ENCODE measurements around the gene GINM1. TPM values are rescaled to one million over a fixed set of nuclear protein-coding genes. Genes with fewer than 3 reads are reported as not detected.
A peak's percentile ranks its signal among the peaks of the same experiment; 100 is the strongest.

Gene GINM1, protein sequence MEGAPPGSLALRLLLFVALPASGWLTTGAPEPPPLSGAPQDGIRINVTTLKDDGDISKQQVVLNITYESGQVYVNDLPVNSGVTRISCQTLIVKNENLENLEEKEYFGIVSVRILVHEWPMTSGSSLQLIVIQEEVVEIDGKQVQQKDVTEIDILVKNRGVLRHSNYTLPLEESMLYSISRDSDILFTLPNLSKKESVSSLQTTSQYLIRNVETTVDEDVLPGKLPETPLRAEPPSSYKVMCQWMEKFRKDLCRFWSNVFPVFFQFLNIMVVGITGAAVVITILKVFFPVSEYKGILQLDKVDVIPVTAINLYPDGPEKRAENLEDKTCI
- total RNA-seq: 10 to 100 TPM; 15.9 to 17.3 TPM

DNA sequence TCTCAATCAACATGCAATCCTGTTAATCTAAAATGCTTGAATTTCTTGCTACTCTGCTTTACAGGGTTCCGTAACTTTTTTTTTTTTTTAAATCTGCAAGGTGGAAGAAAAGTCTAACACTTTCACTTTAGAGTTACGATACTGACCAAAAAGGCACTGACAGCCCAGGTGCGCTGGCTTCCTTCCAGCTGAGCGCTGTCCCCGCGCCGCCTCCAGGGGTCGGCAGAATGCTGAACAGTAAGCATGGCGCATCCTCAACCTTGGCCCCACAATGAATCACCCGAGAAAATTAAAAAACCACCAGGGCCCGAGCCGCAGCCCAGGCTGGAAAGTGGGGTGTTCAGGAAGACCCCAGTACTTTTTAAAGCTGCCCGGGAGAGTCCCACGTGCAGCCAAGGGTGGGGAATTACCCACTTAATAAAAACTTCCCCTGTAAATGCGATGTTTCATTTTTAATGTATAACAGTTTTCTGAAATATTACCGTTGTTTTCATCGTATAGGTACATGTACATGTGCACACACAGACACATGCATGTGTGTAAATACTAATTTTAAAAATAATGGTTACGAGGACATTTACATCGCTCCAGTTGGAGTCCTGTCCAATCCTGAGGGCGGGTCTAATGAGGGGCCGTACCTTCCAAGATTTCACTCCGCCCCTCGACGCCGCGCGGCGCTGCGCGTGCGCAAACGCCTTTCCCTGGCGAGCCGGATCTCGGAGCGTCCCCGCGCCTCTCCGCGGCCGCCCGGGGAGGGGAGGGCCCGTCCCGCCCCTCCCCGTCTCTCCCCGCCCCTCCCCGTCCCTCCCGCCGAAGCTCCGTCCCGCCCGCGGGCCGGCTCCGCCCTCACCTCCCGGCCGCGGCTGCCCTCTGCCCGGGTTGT is at the start of gene GINM1:
Gene GINM1 (plus strand): TSS at position 849 of the 883 bp plus-strand sequence. CDS start 40 bp downstream, outside the sequence.
- DNase-seq (peak; percentile 97), ATAC-seq (peak; percentile 90)
- ChIA-PET POLR2A (interaction anchor here (0.7 kb wide), 1 partner anchor 512 kb away, joined by 3 read pairs; no protein-coding TSS in a partner anchor), CTCF (interaction anchor here (0.7 to 6.4 kb wide), 6 partner anchors 14 to 410 kb away, joined by 3 to 58 read pairs (median 3); partner anchors contain the start of gene PPIL4)
- Mint-ChIP-seq H3K27ac (peak within 1 kb of the TSS; percentile 89), H3K4me3 (peak within 1 kb of the TSS; percentile 91), H3K9me3 (ENCODE audit: low read depth) (no peaks in the 10 kb centered on the region), H3K27me3 (no peaks in the 10 kb centered on the region), H3K4me1 (peaks cover 20% of the 10 kb centered on the region), H3K36me3 (ENCODE audit: low read depth) (no peaks in the 10 kb centered on the region)
- intact Hi-C loops (cut with DNase I, micrococcal nuclease): loop anchor here (1.0 to 5.0 kb wide), 14 partner anchors 19 to 1887 kb away; partner anchors contain the start of genes KATNA1 (in 2 of the 2), LATS1 (in 2 of the 2), PPIL4 (in 2 of the 2) and LRP11 (in 1 of the 2)

DNA sequence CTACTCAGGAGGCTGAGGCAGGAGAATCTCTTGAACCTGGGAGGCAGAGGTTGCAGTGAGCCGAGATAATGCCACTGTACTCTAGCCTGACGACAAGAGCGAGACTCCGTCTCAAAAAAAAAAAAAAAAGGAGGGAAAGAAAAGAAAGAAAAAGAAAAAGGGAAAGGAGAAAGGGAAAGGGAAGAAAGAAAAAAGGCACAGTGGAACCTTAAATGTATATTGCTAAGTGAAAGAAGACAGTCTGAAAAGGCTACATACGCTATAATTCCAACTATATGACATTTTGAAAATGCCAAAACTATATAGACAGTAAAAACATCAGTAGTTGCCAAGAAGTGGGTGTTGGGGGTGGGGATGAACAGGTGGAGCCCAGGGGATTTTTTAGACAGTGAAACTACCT is 36.5 kb upstream of the GINM1 start:
- Mint-ChIP-seq H3K27me3 (no peaks in the 10 kb centered on the region), H3K36me3 (ENCODE audit: low read depth) (peaks cover 34% of the 10 kb centered on the region), H3K9me3 (ENCODE audit: low read depth) (no peaks in the 10 kb centered on the region), H3K4me3 (no peak overlapping the region), H3K27ac (no peak overlapping the region), H3K4me1 (peaks cover 19% of the 10 kb centered on the region)
- DNase-seq (no peak), ATAC-seq (no peak)
- POLR2A ChIA-PET: no interaction called here
- CTCF ChIA-PET: interaction anchor here (5.1 kb wide), 1 partner anchor 13 kb away, joined by 40 read pairs; no protein-coding TSS in a partner anchor
- intact Hi-C loops (cut with DNase I, micrococcal nuclease): loop anchor here in 1 of 2 experiments (10.0 kb wide), 1 partner anchor 365 kb away; no protein-coding TSS in a partner anchor

DNA sequence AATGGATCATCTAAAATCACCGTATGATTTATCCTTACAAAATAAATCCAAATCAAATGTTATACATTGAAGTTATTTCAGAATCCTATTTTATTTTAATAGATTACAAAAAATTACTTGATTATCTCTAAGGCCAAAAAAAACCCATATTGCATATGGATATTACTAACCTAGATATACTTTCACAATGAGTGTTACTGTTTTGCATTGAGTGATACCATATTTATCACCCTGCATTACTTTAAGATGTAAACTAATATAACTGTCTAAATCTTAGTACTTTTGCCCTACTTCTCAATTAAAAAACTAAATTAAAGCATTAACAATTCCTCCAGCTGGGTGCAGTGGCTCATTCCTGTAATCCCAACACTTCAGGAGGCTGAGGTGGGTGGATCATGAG is 31.4 kb upstream of the GINM1 start:
- ATAC-seq: no peak
- POLR2A ChIA-PET: no interaction called here
- H3K27ac Mint-ChIP-seq: no peak overlapping the region

DNA sequence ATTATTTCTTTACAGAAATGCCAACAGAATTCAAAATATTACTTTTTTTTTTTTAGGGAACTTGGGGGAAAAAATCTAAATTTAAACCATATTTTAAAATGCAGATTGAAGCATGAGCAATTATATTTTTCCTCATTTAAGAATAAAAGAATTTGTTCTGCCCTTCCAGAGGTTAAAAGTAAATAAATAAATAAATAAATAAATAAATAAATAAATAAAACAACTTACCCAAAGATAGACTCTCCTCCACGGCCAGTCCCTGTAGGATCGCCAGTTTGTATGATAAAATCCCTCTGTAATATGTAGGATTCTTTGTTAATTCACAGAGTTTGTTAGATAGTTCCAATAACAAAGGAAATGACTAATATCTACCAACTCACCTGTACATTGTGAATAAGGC is 25.0 kb upstream of the GINM1 start:
- DNase-seq: no peak
- Mint-ChIP-seq H3K27ac (no peak overlapping the region), H3K27me3 (no peaks in the 10 kb centered on the region), H3K4me1 (peaks cover 37% of the 10 kb centered on the region), H3K9me3 (ENCODE audit: low read depth) (no peaks in the 10 kb centered on the region), H3K36me3 (ENCODE audit: low read depth) (peaks cover 34% of the 10 kb centered on the region), H3K4me3 (no peak overlapping the region)
- no peak for ATAC-seq
- intact Hi-C loops (cut with DNase I, micrococcal nuclease): no loop called here
- ChIA-PET CTCF (no interaction called here), POLR2A (no interaction called here)

More for the DNA sequence above, 31.4 kb upstream of the GINM1 start:
- peaks cover 49% of the 10 kb centered on the region for H3K36me3 Mint-ChIP-seq (ENCODE audit: low read depth)
- CTCF ChIA-PET: interaction anchor here (0.8 kb wide), 1 partner anchor 32 kb away, joined by 5 read pairs; no protein-coding TSS in a partner anchor
- H3K9me3 Mint-ChIP-seq (ENCODE audit: low read depth): no peaks in the 10 kb centered on the region
- no peak for DNase-seq
- intact Hi-C loops (cut with DNase I, micrococcal nuclease): no loop called here
- peaks cover 16% of the 10 kb centered on the region for H3K4me1 Mint-ChIP-seq
- H3K4me3 Mint-ChIP-seq: no peak overlapping the region
- H3K27me3 Mint-ChIP-seq: no peaks in the 10 kb centered on the region

DNA sequence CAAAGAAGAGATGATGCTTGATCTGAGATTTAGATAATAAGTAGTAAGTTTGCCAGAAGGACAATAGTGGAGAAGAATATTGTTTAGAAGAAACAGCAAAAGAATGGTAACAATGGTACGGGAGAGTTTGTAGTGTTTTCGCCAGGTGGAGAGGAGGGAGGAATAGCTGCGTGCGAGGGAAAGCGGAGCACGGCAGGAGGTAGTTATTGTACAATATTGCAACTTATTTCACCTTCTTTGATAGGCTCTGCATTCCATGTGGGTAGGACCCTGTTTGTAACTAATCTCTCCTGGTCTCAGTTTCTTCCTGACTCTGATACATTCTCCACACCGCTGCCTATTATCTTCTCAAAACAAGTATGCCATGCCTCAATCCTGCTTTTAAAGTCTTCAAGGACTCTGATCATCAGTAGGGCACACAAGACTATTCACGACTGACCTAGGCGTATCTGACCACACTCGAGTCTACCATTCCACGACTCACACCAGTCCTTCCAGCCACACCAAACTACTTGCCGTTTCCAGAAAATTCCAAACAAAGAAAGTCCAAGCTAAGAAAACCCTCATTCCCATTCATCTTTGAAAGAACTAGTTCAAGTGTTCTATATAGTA is 21.4 kb upstream of the GINM1 start:
- intact Hi-C loops (cut with DNase I, micrococcal nuclease): loop anchor here (5.0 kb wide), 5 partner anchors 103 to 1848 kb away; partner anchors contain the start of genes KATNA1 (in 1 of the 2) and ZBTB2 (in 1 of the 2)
- Mint-ChIP-seq H3K27ac (peak overlapping the region; percentile 98), H3K36me3 (ENCODE audit: low read depth) (peaks cover 10% of the 10 kb centered on the region), H3K27me3 (no peaks in the 10 kb centered on the region), H3K4me1 (peaks cover 44% of the 10 kb centered on the region), H3K9me3 (ENCODE audit: low read depth) (no peaks in the 10 kb centered on the region), H3K4me3 (peak overlapping the region; percentile 97)
- no peak for DNase-seq
- POLR2A ChIA-PET: interaction anchor here (1.2 to 1.4 kb wide), 2 partner anchors 99 to 173 kb away, joined by 3 to 5 read pairs; partner anchors contain the start of gene LATS1
- CTCF ChIA-PET: interaction anchor here (0.5 to 5.7 kb wide), 10 partner anchors 16 to 537 kb away, joined by 3 to 58 read pairs (median 4); partner anchors contain the start of genes GINM1 and ZC3H12D
- peak; percentile 0 for ATAC-seq

DNA sequence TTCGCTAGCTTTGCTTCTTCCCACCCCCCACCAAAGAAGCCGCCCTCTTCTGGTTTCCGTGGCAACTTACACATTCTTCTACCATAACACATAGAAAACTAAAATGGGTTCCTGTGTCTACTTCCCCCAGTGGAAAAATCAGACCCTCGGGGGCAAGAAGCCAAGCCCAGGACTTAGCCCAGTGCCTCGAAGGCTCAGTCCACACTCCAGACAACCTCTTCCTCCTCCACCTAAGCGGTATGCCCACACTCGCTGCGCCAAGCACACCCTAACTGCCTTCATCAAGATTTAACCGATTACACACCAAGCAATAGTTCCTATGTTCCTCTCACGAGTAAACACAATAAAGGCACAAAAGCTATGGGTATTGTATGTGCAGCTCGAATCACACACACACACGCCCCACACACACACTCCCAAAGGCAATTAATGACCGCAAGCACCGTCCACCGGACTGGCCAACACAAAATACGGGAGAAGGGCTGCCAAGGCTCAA is 20.9 kb upstream of the GINM1 start:
- Mint-ChIP-seq H3K9me3 (ENCODE audit: low read depth) (no peaks in the 10 kb centered on the region), H3K27ac (peak overlapping the region; percentile 98), H3K36me3 (ENCODE audit: low read depth) (peaks cover 10% of the 10 kb centered on the region), H3K4me1 (peaks cover 44% of the 10 kb centered on the region), H3K4me3 (peak overlapping the region; percentile 97), H3K27me3 (no peaks in the 10 kb centered on the region)
- ChIA-PET CTCF (interaction anchor here (0.6 to 5.7 kb wide), 14 partner anchors 17 to 229 kb away, joined by 3 to 58 read pairs (median 4); partner anchors contain the start of genes GINM1 and ZC3H12D), POLR2A (interaction anchor here (1.2 to 1.4 kb wide), 2 partner anchors 100 to 172 kb away, joined by 3 to 5 read pairs; partner anchors contain the start of gene LATS1)
- intact Hi-C loops (cut with DNase I, micrococcal nuclease): loop anchor here (5.0 kb wide), 5 partner anchors 102 to 1847 kb away; partner anchors contain the start of genes KATNA1 (in 1 of the 2) and ZBTB2 (in 1 of the 2)
- ATAC-seq (peak; percentile 62), DNase-seq (peak; percentile 78)

DNA sequence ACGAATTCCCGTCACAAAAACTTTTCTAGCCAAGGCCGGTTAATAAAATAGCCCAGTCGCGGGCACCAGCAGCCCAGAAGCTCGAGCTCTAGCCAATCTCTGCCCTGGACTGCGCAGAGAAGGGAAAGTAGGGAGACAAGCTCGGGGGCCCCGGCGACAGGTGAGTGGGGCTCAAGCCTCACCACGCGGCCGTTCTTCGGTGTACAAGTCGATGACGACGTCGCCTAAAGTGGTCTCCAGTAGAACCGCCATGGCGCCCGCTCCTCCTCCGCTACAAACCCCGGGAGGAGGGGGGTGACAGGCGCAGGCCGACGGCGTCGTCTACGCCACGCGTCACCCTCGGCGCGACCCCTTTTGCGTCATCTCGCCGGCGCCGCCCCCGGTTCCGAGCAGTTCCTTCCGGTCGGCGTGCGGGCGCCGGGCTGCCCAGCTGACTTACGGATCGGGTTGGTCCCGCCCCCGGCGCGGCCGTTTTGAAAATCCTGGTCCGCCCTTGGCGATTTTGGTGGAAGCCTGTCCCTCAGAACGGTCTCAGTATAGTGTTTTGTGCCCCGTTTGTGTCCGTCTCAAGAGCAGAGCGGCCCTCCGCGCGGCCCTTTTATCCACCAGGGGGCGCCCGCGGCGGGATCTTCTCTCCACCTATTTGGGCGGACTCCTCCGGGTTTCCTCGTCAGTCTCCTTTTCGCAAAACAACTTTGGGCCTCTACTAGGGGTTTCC is 20.3 kb upstream of the GINM1 start, which contains the start of gene PPIL4:
Gene PPIL4 (minus strand): TSS at position 290 of the 718 bp plus-strand sequence. CDS start 38 bp downstream, at position 252.
- Mint-ChIP-seq H3K4me3 (peak within 1 kb of the TSS; percentile 97), H3K36me3 (ENCODE audit: low read depth) (peaks cover 7% of the 10 kb centered on the region), H3K27ac (peak within 1 kb of the TSS; percentile 98), H3K9me3 (ENCODE audit: low read depth) (no peaks in the 10 kb centered on the region), H3K4me1 (peaks cover 42% of the 10 kb centered on the region), H3K27me3 (no peaks in the 10 kb centered on the region)
- ChIA-PET POLR2A (interaction anchor here (1.2 to 1.4 kb wide), 2 partner anchors 100 to 172 kb away, joined by 3 to 5 read pairs; partner anchors contain the start of gene LATS1), CTCF (interaction anchor here (0.6 to 5.7 kb wide), 13 partner anchors 17 to 513 kb away, joined by 3 to 58 read pairs (median 4); partner anchors contain the start of genes GINM1 and ZC3H12D)
- peak; percentile 85 for ATAC-seq
- peak; percentile 98 for DNase-seq
- intact Hi-C loops (cut with DNase I, micrococcal nuclease): loop anchor here (1.0 to 5.0 kb wide), 11 partner anchors 19 to 1846 kb away; partner anchors contain the start of genes KATNA1 (in 2 of the 2), LATS1 (in 2 of the 2), LRP11 (in 1 of the 2) and NUP43 (in 1 of the 2)

DNA sequence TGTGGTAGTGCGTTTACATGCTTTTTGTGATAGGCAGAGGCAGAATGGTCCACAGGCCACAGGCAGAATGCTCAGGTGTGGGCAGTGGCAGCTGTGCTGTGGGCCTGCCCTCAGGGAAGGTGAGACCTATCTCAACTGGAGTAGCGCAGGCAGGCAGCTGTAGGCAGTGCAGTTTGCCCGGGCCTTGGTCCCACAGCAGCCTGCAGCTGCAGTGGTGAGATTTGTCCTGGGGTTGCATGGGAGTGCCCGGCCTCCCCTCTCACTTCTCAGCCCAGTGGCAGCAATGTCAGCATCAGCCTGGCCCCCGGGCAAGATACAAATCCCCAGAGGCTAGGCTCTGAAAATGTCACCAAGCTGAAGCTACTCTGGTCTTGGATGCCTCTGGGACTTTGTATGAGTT is 14.3 kb upstream of the GINM1 start:
- peaks cover 8% of the 10 kb centered on the region for H3K27me3 Mint-ChIP-seq
- ATAC-seq: no peak
- H3K4me3 Mint-ChIP-seq: no peak overlapping the region
- intact Hi-C loops (cut with DNase I, micrococcal nuclease): no loop called here
- no peak for DNase-seq
- CTCF ChIA-PET: interaction anchor here (1.1 to 2.4 kb wide), 4 partner anchors 9 to 14 kb away, joined by 3 to 12 read pairs (median 8); partner anchors contain the start of gene GINM1
- POLR2A ChIA-PET: interaction anchor here (0.5 kb wide), 1 partner anchor 99 kb away, joined by 3 read pairs; no protein-coding TSS in a partner anchor
- H3K27ac Mint-ChIP-seq: no peak overlapping the region
- H3K9me3 Mint-ChIP-seq (ENCODE audit: low read depth): no peaks in the 10 kb centered on the region
- no peaks in the 10 kb centered on the region for H3K36me3 Mint-ChIP-seq (ENCODE audit: low read depth)
- H3K4me1 Mint-ChIP-seq: peaks cover 5% of the 10 kb centered on the region

DNA sequence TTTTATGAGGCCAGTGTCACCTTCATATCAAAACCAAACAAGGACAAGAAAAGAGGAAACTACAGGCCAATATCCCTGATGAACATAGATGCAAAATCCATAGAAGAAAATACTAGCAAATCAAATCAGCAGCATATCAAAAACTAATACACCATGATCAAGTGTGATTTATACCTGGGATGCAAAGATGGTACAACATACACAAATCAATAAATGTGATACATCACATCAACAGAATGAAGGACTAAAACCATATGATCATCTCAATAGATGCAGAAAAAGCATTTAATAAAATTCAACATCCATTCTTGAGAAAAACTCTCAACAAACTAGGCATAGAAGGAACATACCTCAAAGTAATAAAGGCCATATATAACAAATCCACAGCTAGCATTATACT is 8.1 kb upstream of the GINM1 start:
- POLR2A ChIA-PET: no interaction called here
- Mint-ChIP-seq H3K9me3 (ENCODE audit: low read depth) (no peaks in the 10 kb centered on the region), H3K36me3 (ENCODE audit: low read depth) (no peaks in the 10 kb centered on the region), H3K4me1 (no peaks in the 10 kb centered on the region), H3K27ac (no peak overlapping the region), H3K27me3 (peaks cover 10% of the 10 kb centered on the region), H3K4me3 (no peak overlapping the region)
- intact Hi-C loops (cut with DNase I, micrococcal nuclease): no loop called here
- ATAC-seq (no peak), DNase-seq (no peak)
- CTCF ChIA-PET: no interaction called here

All from activated CD4-positive, alpha-beta T cell treated with anti-CD3 and anti-CD28 coated beads for 36 hours (primary cell).